T-helper 2 cell treated with Interferon-gamma antibody and Interleukin-4, amounts not matched to agents 5 μg/mL and 100 μg/mL, for 36 hours (primary cell): ENCODE measurements around the gene EPHA1.
A peak's percentile ranks its signal among the peaks of the same experiment; 100 is the strongest.

Source experiments
- DNase-seq: peaks from one replicate; pipeline ENCODE4 v3.0.0; 2021; ENCODE audit warnings: low spot score
- H3K27ac Mint-ChIP-seq: one replicate; pipeline ENCODE4 v1.8.0; 2021; ENCODE audit warnings: mild to moderate bottlenecking, mixed read lengths
- H3K27me3 Mint-ChIP-seq: one replicate; pipeline ENCODE4 v1.8.0; 2021; ENCODE audit warnings: low read depth, mixed read lengths
- H3K36me3 Mint-ChIP-seq: one replicate; pipeline ENCODE4 v1.8.0; 2021; ENCODE audit warnings: low read depth, mixed read lengths
- H3K4me1 Mint-ChIP-seq: one replicate; pipeline ENCODE4 v1.8.0; 2021; ENCODE audit warnings: low read depth, mixed read lengths
- H3K4me3 Mint-ChIP-seq: one replicate; pipeline ENCODE4 v1.8.0; 2022; ENCODE audit warnings: mild to moderate bottlenecking, moderate library complexity, mixed read lengths
- H3K9me3 Mint-ChIP-seq: one replicate; pipeline ENCODE4 v1.8.0; 2021; ENCODE audit warnings: mixed read lengths

The EPHA1 gene

GRCh38 chr7:143408686-143409561 is at the start of gene EPHA1:
Gene EPHA1, minus strand, starts transcription at chr7:143408856. Its CDS starts 51 bp downstream, at chr7:143408805.
- H3K36me3 Mint-ChIP-seq, result no peaks in the 10 kb centered on the region
- no peak within 1 kb of the TSS for H3K27ac Mint-ChIP-seq
- no peaks in the 10 kb centered on the region for H3K9me3 Mint-ChIP-seq
- peak within 1 kb of the TSS; percentile 69 for H3K4me3 Mint-ChIP-seq
- DNase-seq, result no peak
- peaks cover 32% of the 10 kb centered on the region for H3K27me3 Mint-ChIP-seq
- H3K4me1 Mint-ChIP-seq, result peaks cover 19% of the 10 kb centered on the region

DNA sequence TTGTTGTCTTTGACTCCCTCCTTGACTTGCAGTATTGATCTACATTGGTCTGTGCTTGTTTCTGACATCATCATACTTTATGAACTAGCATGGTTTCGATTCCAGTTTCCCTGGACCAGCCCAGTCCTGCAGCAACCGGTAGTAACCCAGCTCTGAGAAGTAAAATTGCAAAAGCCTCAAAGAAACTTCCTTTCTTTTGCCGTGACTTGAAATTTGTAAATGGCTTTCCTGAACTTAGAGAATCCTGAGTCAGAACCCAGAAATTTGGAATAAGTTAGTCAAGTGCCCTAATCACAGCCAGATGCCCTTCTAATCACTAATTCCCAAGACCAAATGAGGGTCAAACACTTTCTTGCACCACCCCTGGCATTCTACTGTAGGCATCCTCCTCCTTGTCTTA is 49.6 kb upstream of the EPHA1 start:
- Mint-ChIP-seq H3K4me1 (no peaks in the 10 kb centered on the region), H3K9me3 (no peaks in the 10 kb centered on the region), H3K27me3 (peaks cover 4% of the 10 kb centered on the region), H3K4me3 (no peak overlapping the region), H3K27ac (no peak overlapping the region), H3K36me3 (no peaks in the 10 kb centered on the region)
- DNase-seq, result no peak

DNA sequence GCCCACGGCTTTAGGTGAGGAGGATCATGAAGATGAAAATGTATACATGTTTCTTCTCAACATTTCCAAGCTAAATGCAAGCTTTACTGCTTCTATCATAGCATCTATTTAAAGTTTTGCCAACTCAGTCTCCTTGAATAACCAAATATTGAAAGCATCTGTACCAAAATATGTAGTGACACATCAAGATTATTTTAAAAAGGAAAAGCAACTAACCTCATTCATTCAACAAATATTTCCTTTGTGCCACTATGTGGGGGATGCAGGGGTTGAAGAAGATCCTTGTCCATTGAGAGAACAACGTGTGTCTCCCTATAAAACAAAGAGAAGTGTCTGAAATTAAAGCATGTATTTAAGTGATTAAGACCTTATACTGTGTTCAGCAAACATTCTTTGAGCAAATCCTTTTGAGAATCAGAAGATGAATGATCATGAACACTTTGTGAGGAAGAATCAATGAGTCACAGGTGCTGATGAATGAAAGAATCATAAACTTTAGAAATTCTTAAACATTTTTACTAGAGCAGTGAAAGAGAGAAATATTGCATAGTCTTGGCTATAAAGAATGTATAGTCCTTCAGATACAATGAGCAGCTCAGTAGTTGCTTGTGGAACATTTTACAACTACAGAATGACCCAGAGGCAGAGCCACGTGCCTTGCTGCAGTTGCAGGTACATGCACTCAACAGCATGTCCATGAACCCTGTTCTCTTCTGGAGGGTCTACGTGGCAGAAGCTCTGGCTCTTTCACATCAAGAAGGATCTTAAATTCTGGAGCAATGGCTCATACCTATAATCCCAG is 48.5 kb upstream of the EPHA1 start:
- Mint-ChIP-seq H3K4me3 (no peak overlapping the region), H3K4me1 (no peaks in the 10 kb centered on the region), H3K27me3 (peaks cover 6% of the 10 kb centered on the region), H3K27ac (no peak overlapping the region), H3K36me3 (no peaks in the 10 kb centered on the region), H3K9me3 (no peaks in the 10 kb centered on the region)
- no peak for DNase-seq

DNA sequence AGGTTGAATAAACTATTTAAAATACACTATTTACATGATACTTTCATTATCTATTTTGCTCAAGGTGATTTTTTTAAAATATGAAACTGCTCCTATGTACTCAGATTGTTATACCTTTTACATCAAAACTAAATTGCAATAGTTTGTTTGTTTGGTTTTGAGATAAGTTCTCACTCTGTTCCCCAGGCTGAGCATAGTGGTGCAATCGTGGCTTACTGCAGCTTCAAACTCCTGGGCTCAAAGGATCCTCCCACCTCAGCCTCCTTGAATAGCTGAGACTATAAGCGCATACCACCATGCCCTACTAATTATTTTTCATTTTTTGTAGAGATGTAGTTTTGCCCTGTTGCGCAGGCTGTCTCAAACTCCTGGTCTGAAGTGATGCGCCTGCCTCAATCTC is 47.3 kb upstream of the EPHA1 start:
- no peaks in the 10 kb centered on the region for H3K9me3 Mint-ChIP-seq
- no peak for DNase-seq
- H3K36me3 Mint-ChIP-seq, result no peaks in the 10 kb centered on the region
- H3K4me3 Mint-ChIP-seq, result no peak overlapping the region
- H3K27me3 Mint-ChIP-seq, result peaks cover 6% of the 10 kb centered on the region
- H3K27ac Mint-ChIP-seq, result no peak overlapping the region
- no peaks in the 10 kb centered on the region for H3K4me1 Mint-ChIP-seq

DNA sequence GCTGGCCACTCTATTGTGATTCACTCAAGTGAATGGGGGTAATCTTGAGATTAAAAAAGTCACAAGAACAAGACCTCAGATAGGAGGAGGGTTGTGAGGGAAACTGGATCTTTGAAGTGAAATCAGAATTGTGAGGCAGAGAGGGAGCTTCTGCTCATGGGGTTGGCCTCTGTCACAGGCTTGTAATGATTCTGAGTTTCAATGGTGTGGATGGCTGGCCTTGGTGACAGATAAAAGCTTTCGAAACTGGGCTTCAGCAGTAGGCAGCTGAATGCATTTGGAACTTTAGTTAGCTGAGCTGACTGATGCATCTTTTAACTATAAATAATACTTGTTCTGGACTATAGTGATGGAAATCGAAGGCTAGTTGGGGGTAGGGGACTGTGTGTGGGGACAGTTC is 46.8 kb upstream of the EPHA1 start:
- no peak overlapping the region for H3K27ac Mint-ChIP-seq
- H3K9me3 Mint-ChIP-seq, result no peaks in the 10 kb centered on the region
- DNase-seq, result no peak
- peaks cover 6% of the 10 kb centered on the region for H3K27me3 Mint-ChIP-seq
- H3K4me1 Mint-ChIP-seq, result no peaks in the 10 kb centered on the region
- no peaks in the 10 kb centered on the region for H3K36me3 Mint-ChIP-seq
- H3K4me3 Mint-ChIP-seq, result no peak overlapping the region

DNA sequence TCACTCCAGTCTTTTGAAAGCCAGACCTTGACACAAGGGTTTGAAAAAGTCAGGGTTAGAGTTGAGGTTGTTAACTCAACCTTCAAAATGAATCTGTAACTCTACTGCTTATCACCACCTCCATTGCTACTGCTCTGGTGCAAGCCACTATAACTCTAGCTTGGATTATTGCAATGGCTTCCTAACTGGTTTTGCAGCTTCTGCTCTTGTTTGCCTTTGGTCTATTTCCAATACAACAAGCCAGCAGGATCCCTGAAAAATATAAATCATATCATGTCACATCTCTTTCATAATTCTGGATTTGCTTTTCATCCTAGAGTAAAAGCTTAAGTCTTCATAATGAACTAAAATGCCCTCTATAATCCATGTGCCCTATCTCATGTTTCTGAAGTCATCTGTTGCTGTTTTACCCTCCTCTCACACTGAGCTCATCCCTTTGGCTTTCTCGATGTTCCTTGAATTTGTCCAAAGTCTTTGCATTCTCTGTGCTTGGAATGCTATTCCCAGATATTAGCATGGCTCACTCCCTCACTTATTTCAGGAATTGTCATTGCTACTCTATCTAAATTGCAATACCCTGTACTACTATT is 45.5 kb upstream of the EPHA1 start:
- no peak for DNase-seq
- H3K27ac Mint-ChIP-seq, result no peak overlapping the region

GRCh38 chr7:143452495-143452894 is 43.8 kb upstream of the EPHA1 start:
- H3K4me1 Mint-ChIP-seq, result no peaks in the 10 kb centered on the region
- no peak overlapping the region for H3K4me3 Mint-ChIP-seq
- no peak overlapping the region for H3K27ac Mint-ChIP-seq
- no peaks in the 10 kb centered on the region for H3K9me3 Mint-ChIP-seq
- DNase-seq, result no peak
- peaks cover 4% of the 10 kb centered on the region for H3K27me3 Mint-ChIP-seq
- no peaks in the 10 kb centered on the region for H3K36me3 Mint-ChIP-seq

More for the DNA sequence above, 45.5 kb upstream of the EPHA1 start:
- Mint-ChIP-seq H3K9me3 (no peaks in the 10 kb centered on the region), H3K4me3 (no peak overlapping the region), H3K36me3 (no peaks in the 10 kb centered on the region), H3K27me3 (peaks cover 6% of the 10 kb centered on the region), H3K4me1 (no peaks in the 10 kb centered on the region)

- peaks cover 2% of the 10 kb centered on the region for H3K27me3 Mint-ChIP-seq
- H3K4me1 Mint-ChIP-seq, result no peaks in the 10 kb centered on the region
- H3K4me3 Mint-ChIP-seq, result no peak overlapping the region
- H3K27ac Mint-ChIP-seq, result no peak overlapping the region
- no peak for DNase-seq
- no peaks in the 10 kb centered on the region for H3K36me3 Mint-ChIP-seq
- no peaks in the 10 kb centered on the region for H3K9me3 Mint-ChIP-seq
Observed at GRCh38 chr7:143451746-143452145, 43.1 kb upstream of the EPHA1 start.

- H3K36me3 Mint-ChIP-seq, result no peaks in the 10 kb centered on the region
- peaks cover 2% of the 10 kb centered on the region for H3K27me3 Mint-ChIP-seq
- H3K4me3 Mint-ChIP-seq, result no peak overlapping the region
- H3K27ac Mint-ChIP-seq, result no peak overlapping the region
- no peaks in the 10 kb centered on the region for H3K9me3 Mint-ChIP-seq
- DNase-seq, result no peak
- H3K4me1 Mint-ChIP-seq, result no peaks in the 10 kb centered on the region
Observed at GRCh38 chr7:143451122-143451521, 42.5 kb upstream of the EPHA1 start.

DNA sequence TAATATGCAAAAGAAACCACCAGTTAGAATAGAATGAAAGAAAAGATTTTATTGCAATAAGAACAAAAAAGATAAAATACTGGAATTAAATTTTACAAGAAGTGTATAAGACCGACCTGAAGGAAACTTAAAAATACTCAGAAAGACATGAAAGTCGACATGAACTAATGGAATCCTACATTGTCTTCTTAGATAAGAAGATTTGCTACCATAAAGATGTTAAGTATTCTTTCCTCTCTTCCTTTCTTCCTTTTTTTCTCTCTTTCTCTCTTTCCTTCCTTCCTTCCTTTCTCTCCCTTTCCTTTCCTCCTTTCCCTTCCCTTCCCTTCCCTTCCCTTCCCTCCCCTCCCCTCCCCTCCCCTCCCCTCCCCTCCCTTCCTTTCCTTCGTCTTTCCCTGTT is 41.1 kb upstream of the EPHA1 start:
- Mint-ChIP-seq H3K27me3 (peaks cover 2% of the 10 kb centered on the region), H3K36me3 (no peaks in the 10 kb centered on the region), H3K27ac (no peak overlapping the region), H3K4me3 (no peak overlapping the region), H3K9me3 (no peaks in the 10 kb centered on the region), H3K4me1 (no peaks in the 10 kb centered on the region)
- DNase-seq, result no peak

DNA sequence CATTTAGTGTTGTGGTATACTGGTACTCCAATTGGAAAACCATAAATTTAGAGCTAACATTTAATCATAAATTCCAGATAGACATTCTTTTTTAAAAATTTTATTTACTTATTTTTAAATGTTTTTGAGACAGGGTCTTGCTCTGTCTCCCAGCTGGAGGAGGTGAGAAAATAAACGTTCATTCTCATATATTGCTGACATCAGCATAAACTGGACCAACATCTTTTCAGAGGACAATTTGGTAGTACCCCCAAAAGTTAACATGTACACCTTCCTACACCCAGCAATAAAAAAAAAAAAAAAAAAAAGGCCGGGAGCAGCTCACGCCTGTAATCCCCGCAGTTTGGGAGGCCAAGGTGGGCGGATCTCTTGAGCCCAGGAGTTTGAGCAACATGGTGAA is 39.8 kb upstream of the EPHA1 start:
- H3K27me3 Mint-ChIP-seq, result peaks cover 2% of the 10 kb centered on the region
- DNase-seq, result no peak
- H3K9me3 Mint-ChIP-seq, result no peaks in the 10 kb centered on the region
- H3K27ac Mint-ChIP-seq, result no peak overlapping the region
- no peaks in the 10 kb centered on the region for H3K36me3 Mint-ChIP-seq
- no peaks in the 10 kb centered on the region for H3K4me1 Mint-ChIP-seq
- no peak overlapping the region for H3K4me3 Mint-ChIP-seq

- Mint-ChIP-seq H3K36me3 (no peaks in the 10 kb centered on the region), H3K4me3 (no peak overlapping the region), H3K27me3 (no peaks in the 10 kb centered on the region), H3K27ac (no peak overlapping the region), H3K9me3 (no peaks in the 10 kb centered on the region), H3K4me1 (no peaks in the 10 kb centered on the region)
- DNase-seq, result no peak
Observed at GRCh38 chr7:143447466-143447865, 38.8 kb upstream of the EPHA1 start.

DNA sequence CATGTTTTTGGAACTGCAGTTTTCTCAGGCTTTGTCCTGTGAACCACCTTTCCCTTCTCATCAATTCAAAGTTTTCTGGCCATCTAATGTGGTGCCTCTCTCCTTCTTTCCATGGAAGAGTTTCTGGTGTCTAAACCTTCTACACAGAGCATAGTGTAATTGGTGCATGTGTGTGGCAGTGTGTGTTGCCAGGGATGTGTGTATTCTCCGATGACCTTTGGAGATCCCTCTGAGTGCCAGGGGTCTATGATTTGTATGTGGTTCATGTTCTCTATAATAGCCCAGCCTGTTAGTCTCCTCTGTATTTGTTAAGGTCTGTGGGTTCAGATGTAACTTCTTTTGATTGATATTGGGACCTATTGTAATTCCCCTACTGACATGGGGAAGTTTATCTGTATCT is 36.1 kb upstream of the EPHA1 start:
- Mint-ChIP-seq H3K27me3 (peaks cover 4% of the 10 kb centered on the region), H3K4me1 (no peaks in the 10 kb centered on the region), H3K9me3 (no peaks in the 10 kb centered on the region), H3K4me3 (no peak overlapping the region), H3K27ac (no peak overlapping the region), H3K36me3 (no peaks in the 10 kb centered on the region)
- no peak for DNase-seq
